Measurements from ENCODE around the gene GAST.

The GAST gene

DNA sequence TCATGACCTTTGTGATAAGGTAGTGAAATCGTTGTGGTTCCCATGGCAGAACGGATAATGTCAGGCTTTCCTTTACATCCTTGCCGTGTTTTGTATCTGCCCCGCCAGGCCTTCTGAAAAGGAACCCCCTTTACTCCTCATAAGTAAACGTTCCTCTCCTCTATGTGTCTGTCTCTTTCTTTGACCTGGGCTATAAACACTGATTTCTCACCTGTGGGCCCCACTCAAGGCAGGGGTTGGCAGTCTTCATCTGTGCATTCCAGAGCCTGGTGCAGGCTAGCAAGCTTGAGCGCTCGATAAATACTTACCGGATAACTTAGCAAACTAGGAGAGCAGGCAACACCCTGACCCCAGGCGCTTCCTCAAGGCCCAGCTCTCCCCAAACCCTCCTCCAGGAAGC lies 29.6 kb downstream of the GAST start:
- DNase-seq (ENCODE audit: low spot score), result no peak

DNA sequence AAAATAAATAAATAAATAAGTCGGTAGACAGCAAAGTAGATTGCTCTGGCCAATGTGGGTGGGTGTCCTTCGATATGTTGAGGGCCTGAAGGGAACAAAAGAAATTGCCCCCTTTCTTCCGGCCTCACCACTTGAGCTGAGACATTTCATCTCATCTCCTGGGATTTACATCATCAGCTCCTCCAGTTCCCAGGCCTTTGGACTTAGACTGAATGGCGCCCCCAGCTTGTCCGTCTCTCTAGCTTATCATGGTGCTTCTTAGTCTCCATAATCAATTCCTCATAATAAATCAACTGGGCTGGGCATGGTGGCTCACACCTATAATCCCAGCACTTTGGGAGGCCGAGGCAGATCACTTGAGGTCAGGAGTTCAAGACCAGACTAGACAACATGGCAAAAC lies 36.1 kb downstream of the GAST start:
- DNase-seq (ENCODE audit: low spot score), result no peak

- no peak for DNase-seq (ENCODE audit: low spot score)
These were observed 38.7 kb downstream of the GAST start for GRCh38 chr17:41750862-41751261.

GRCh38 chr17:41751288-41751687 lies 39.2 kb downstream of the GAST start:
- no peak for DNase-seq (ENCODE audit: low spot score)

DNA sequence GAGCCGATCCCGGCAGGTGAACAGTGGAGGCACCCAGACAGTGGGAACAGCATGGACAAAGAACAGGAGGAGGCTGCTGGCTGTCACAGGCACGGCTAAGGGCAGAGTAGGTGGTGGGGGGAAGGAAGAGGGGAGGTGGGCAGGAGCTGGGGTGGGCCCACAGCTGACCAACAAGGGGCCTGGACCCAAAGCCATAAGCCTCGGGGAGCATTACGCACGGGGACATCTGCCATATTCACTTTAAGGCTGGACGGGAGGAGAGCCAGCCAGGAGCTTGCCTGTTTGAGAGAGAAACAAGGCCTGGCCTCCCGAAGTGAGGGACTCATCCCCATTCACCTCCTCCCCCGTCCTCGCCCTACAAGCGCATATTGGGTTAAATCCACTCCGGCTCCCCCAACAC lies 41.9 kb downstream of the GAST start:
- no peak for DNase-seq (ENCODE audit: low spot score)

DNA sequence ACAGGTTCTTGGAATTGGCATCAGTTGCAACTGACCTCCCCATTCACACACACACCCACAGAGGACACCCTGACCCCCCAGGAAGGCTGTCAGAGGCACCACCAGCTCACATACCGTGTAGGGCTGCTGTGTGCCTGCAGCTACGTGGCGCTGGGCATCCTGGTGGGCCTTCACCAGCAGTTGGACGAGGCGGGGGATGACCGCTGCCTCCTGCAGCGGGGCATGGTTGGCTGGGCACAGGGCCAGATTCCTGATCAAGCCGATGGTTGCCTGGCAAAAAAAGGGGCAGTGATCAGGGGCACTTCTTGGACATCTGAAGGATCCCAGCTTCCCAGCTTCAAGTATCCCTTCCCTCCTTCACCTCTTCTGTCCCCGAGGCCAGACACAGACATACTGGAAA lies 46.5 kb downstream of the GAST start:
- DNase-seq (ENCODE audit: low spot score), result no peak

- no peak for DNase-seq (ENCODE audit: low spot score)
These were observed 48.7 kb downstream of the GAST start for GRCh38 chr17:41760878-41761277.

GRCh38 chr17:41762391-41762790 lies 50.3 kb downstream of the GAST start:
- DNase-seq (ENCODE audit: low spot score), result no peak

GRCh38 chr17:41762841-41763240 lies 50.7 kb downstream of the GAST start:
- DNase-seq (ENCODE audit: low spot score), result no peak

DNA sequence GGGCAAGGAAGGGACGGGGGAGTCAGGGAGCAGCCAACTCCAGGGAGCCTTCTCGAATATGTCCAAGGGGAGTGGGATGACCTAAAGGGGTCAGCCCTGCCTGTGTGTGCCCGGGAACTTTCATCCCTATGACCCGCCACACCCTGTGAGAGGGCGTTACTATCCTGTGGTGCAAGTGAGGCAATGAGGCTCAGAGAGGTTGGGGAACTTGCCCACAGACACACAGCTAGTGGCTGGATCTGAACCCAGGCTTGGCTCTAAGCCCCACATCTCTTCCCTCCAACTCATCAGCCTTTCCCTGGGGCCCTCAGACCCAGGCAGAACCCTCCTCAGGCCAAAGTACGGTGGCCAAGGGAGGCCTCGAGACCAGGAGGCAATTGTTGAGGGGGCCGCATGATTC lies 51.2 kb downstream of the GAST start:
- DNase-seq (ENCODE audit: low spot score), result no peak
